Measurements from ENCODE around the gene TANGO2.

GRCh38 chr22:19991645-19992451 is 29.1 kb upstream of the TANGO2 start:
- TF ChIP-seq, protein P1, sequence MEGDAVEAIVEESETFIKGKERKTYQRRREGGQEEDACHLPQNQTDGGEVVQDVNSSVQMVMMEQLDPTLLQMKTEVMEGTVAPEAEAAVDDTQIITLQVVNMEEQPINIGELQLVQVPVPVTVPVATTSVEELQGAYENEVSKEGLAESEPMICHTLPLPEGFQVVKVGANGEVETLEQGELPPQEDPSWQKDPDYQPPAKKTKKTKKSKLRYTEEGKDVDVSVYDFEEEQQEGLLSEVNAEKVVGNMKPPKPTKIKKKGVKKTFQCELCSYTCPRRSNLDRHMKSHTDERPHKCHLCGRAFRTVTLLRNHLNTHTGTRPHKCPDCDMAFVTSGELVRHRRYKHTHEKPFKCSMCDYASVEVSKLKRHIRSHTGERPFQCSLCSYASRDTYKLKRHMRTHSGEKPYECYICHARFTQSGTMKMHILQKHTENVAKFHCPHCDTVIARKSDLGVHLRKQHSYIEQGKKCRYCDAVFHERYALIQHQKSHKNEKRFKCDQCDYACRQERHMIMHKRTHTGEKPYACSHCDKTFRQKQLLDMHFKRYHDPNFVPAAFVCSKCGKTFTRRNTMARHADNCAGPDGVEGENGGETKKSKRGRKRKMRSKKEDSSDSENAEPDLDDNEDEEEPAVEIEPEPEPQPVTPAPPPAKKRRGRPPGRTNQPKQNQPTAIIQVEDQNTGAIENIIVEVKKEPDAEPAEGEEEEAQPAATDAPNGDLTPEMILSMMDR (IDR thresholded peaks at IDR 0.05): no peak
- peak in 1 of 2 donors; percentile 30 for TF ChIP-seq EP300 (IDR thresholded peaks at IDR 0.05)
